Progenitor cell of endocrine pancreas (in vitro differentiated cells): ENCODE data around the gene FBXO15. TPM values are rescaled to one million over a fixed set of nuclear protein-coding genes. Genes with fewer than 3 reads are reported as not detected.

Experiments used
- DNase-seq: peaks from one replicate; pipeline ENCODE4 v3.0.0; 2021; ENCODE audit warnings: low spot score; ENCODE audit not compliant: unreplicated experiment
- H3K27ac Mint-ChIP-seq: 2 replicates; pipeline ENCODE4 v1.8.0; 2021; ENCODE audit warnings: mild to moderate bottlenecking, moderate library complexity, mixed read lengths
- H3K27me3 Mint-ChIP-seq: 2 replicates; pipeline ENCODE4 v1.8.0; 2021; ENCODE audit warnings: mixed read lengths
- H3K36me3 Mint-ChIP-seq: 2 replicates; pipeline ENCODE4 v1.8.0; 2022; ENCODE audit warnings: mixed read lengths; ENCODE audit not compliant: insufficient read depth
- H3K4me1 Mint-ChIP-seq: 2 replicates; pipeline ENCODE4 v1.8.0; 2021; ENCODE audit warnings: low read depth, mixed read lengths
- H3K4me3 Mint-ChIP-seq: 2 replicates; pipeline ENCODE4 v1.8.0; 2021; ENCODE audit warnings: low read depth, mild to moderate bottlenecking, moderate library complexity, mixed read lengths
- H3K9me3 Mint-ChIP-seq: 2 replicates; pipeline ENCODE4 v1.8.0; 2021; ENCODE audit warnings: low read depth, mixed read lengths
- total RNA-seq: library from RNA; stranded (reverse); gene quantifications from 2 replicates; pipeline ENCODE4 v1.2.1, GENCODE V29; 2021
- TF ChIP-seq, protein P1 (sequence below): fragments of 200-600 bp; sonication (generic); IDR thresholded peaks from one replicate; pipeline ENCODE4 v1.5.0; 2021; ENCODE audit warnings: antibody characterized with exemption, mild to moderate bottlenecking; ENCODE audit not compliant: unreplicated experiment

Gene FBXO15
- total RNA-seq, 1 donor from 2014 or later, result 2.7 TPM

DNA sequence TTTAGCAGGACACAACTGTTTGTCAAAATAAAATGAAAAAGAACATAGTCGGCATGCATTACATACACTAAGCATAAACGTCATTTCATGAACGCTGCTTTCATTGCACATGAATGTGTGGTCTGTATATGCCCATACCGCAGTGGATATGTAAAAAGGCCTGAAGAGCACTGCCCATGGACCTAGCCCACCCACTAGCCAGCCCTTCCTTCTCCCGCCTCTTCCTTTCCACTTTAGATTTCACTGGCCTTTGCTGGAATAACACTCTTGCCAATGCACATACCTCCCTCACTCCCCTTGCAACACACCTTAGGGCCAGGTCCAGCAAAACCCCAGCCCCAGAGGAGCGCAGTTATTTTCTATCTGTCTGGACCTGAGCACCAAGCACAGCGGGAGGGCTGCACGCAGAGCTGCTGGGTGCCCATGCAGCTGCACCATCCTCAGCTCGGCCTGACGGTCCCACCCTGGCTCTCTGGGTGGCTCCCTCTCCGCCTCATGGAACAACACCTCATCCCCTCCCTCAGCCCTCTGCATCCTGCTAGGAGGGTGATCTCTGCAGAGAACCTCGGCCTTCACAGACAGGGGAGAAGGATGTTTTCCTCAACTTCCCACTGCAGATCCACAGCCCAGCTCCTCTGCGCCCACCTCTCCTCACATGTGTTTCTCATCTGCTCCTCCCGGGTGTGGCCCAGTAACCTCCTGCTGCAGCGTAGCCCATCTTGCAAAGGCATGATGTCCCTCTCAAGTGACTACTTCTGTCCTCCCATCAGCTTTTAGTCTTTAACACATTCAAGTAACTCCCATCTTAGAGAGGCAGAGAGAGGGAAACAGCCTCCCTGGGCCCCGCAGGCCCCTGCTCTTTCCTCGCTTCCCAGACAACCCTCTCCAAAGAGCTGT is 72.7 kb downstream of the FBXO15 start:
- DNase-seq, result no peak
- TF ChIP-seq, protein P1, sequence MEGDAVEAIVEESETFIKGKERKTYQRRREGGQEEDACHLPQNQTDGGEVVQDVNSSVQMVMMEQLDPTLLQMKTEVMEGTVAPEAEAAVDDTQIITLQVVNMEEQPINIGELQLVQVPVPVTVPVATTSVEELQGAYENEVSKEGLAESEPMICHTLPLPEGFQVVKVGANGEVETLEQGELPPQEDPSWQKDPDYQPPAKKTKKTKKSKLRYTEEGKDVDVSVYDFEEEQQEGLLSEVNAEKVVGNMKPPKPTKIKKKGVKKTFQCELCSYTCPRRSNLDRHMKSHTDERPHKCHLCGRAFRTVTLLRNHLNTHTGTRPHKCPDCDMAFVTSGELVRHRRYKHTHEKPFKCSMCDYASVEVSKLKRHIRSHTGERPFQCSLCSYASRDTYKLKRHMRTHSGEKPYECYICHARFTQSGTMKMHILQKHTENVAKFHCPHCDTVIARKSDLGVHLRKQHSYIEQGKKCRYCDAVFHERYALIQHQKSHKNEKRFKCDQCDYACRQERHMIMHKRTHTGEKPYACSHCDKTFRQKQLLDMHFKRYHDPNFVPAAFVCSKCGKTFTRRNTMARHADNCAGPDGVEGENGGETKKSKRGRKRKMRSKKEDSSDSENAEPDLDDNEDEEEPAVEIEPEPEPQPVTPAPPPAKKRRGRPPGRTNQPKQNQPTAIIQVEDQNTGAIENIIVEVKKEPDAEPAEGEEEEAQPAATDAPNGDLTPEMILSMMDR, result no peak
- Mint-ChIP-seq H3K27ac (no peak overlapping the region), H3K9me3 (no peaks in the 10 kb centered on the region), H3K4me3 (no peak overlapping the region), H3K27me3 (peaks cover 12% of the 10 kb centered on the region), H3K4me1 (no peaks in the 10 kb centered on the region), H3K36me3 (no peaks in the 10 kb centered on the region)

GRCh38 chr18:74073957-74074667 is 73.5 kb downstream of the FBXO15 start:
- peaks cover 8% of the 10 kb centered on the region for H3K27me3 Mint-ChIP-seq
- no peaks in the 10 kb centered on the region for H3K4me1 Mint-ChIP-seq
- no peaks in the 10 kb centered on the region for H3K9me3 Mint-ChIP-seq
- H3K4me3 Mint-ChIP-seq, result no peak overlapping the region
- DNase-seq, result no peak
- no peaks in the 10 kb centered on the region for H3K36me3 Mint-ChIP-seq
- TF ChIP-seq, protein P1, result no peak
- no peak overlapping the region for H3K27ac Mint-ChIP-seq

- Mint-ChIP-seq H3K4me3 (no peak overlapping the region), H3K4me1 (peaks cover 11% of the 10 kb centered on the region), H3K27me3 (no peaks in the 10 kb centered on the region), H3K36me3 (no peaks in the 10 kb centered on the region), H3K27ac (no peak overlapping the region), H3K9me3 (no peaks in the 10 kb centered on the region)
- TF ChIP-seq, protein P1, result no peak
- DNase-seq, result no peak
Measured at GRCh38 chr18:74069178-74070050, 78.2 kb downstream of the FBXO15 start.

GRCh38 chr18:74068296-74068695 is 79.3 kb downstream of the FBXO15 start:
- H3K4me1 Mint-ChIP-seq, result peaks cover 22% of the 10 kb centered on the region
- H3K4me3 Mint-ChIP-seq, result no peak overlapping the region
- H3K27ac Mint-ChIP-seq, result no peak overlapping the region
- no peaks in the 10 kb centered on the region for H3K36me3 Mint-ChIP-seq
- TF ChIP-seq, protein P1, result no peak
- no peaks in the 10 kb centered on the region for H3K9me3 Mint-ChIP-seq
- H3K27me3 Mint-ChIP-seq, result no peaks in the 10 kb centered on the region
- DNase-seq, result no peak

- Mint-ChIP-seq H3K27me3 (peaks cover 3% of the 10 kb centered on the region), H3K27ac (no peak overlapping the region), H3K4me3 (no peak overlapping the region), H3K9me3 (no peaks in the 10 kb centered on the region), H3K4me1 (peaks cover 22% of the 10 kb centered on the region), H3K36me3 (no peaks in the 10 kb centered on the region)
- no peak for DNase-seq
- TF ChIP-seq, protein P1, result no peak
Measured at GRCh38 chr18:74066018-74066417, 81.6 kb downstream of the FBXO15 start.
